ENCODE measurements around the gene TNFRSF14. TPM values are rescaled to one million over a fixed set of nuclear protein-coding genes. Genes with fewer than 3 reads are reported as not detected.

Gene TNFRSF14
- total and polyA plus RNA-seq, 9 of the 15 experiments (the other 6 are each of a cell fraction or from before 2014, with no cell fraction given): 0.11 to 2.3 (median 0.68) TPM; not detected in 2

GRCh38 chr1:2532485-2533160 lies 23.5 kb upstream of the TNFRSF14 start:
- POLR2A ChIA-PET: interaction anchor here (1.1 to 1.5 kb wide), 3 partner anchors 9 to 15 kb away, joined by 3 to 4 read pairs (median 4); no protein-coding TSS in a partner anchor
- H3K4me3 ChIP-seq: no peak overlapping the region
- WGBS (ENCODE audit: insufficient coverage, low coverage, missing lambda C conversion rate): 19% methylated on average over 14 of the region's 23 CpGs
- no peak overlapping the region for H3K27ac ChIP-seq (ENCODE audit: extremely low read depth, low read depth, low read length)
- peaks cover 6% of the 10 kb centered on the region; the same call in 1 of the 2 replicates for H4K20me1 ChIP-seq (replicated peaks; ENCODE audit: control insufficient read depth, insufficient read depth, low read length)
- no peaks in the 10 kb centered on the region for H3K79me2 ChIP-seq (ENCODE audit: control insufficient read depth, insufficient read depth, low read length)
- BruUV-seq (replicated peaks): no TSS peak
- H2AFZ ChIP-seq (ENCODE audit: low read depth, low read length): no peak overlapping the region
- CTCF ChIA-PET (ENCODE audit: low intra/inter-chr PET ratio): no interaction called here
- H3K36me3 ChIP-seq (ENCODE audit: control insufficient read depth, insufficient read depth, low read length): no peaks in the 10 kb centered on the region
- intact Hi-C loops (cut with micrococcal nuclease) (no loop called here), in situ Hi-C loops (cut with MboI) (loop anchor here (25.0 kb wide), 1 partner anchor 345 kb away; the partner anchor contains the start of gene FAAP20)
- H3K27me3 ChIP-seq (ENCODE audit: control insufficient read depth in 2 of 2, insufficient read depth in 2 of 2, low read length in 2 of 2): peaks cover 46 to 73% of the 10 kb centered on the region in 2 experiments; a peak in 4 of 5 replicates
- no peak overlapping the region for H3K4me2 ChIP-seq (ENCODE audit: insufficient read depth, low read length)
- no peaks in the 10 kb centered on the region for H3K9me3 ChIP-seq (replicated peaks; ENCODE audit: control insufficient read depth, insufficient read depth, low read depth, low read length)
- no peak for TF ChIP-seq NUFIP1 (IDR thresholded peaks at IDR 0.05; ENCODE audit: partially characterized antibody)
- TF ChIP-seq DLX4 (CRISPR knock-in tag; IDR thresholded peaks at IDR 0.05): no peak
- no peak for TF ChIP-seq ZNF224 (CRISPR knock-in tag; IDR thresholded peaks at IDR 0.05)
- no peak for TF ChIP-seq ZNF398 (CRISPR knock-in tag; IDR thresholded peaks at IDR 0.05)
- TF ChIP-seq NFYB (IDR thresholded peaks at IDR 0.05; ENCODE audit: extremely low read depth, insufficient read length): no peak
- TF ChIP-seq POLR2G (IDR thresholded peaks at IDR 0.05; ENCODE audit: low read depth, low read length): no peak
- TF ChIP-seq, protein P1, sequence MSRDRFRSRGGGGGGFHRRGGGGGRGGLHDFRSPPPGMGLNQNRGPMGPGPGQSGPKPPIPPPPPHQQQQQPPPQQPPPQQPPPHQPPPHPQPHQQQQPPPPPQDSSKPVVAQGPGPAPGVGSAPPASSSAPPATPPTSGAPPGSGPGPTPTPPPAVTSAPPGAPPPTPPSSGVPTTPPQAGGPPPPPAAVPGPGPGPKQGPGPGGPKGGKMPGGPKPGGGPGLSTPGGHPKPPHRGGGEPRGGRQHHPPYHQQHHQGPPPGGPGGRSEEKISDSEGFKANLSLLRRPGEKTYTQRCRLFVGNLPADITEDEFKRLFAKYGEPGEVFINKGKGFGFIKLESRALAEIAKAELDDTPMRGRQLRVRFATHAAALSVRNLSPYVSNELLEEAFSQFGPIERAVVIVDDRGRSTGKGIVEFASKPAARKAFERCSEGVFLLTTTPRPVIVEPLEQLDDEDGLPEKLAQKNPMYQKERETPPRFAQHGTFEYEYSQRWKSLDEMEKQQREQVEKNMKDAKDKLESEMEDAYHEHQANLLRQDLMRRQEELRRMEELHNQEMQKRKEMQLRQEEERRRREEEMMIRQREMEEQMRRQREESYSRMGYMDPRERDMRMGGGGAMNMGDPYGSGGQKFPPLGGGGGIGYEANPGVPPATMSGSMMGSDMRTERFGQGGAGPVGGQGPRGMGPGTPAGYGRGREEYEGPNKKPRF (IDR thresholded peaks at IDR 0.05; ENCODE audit: low read depth, low read length): no peak
- H3K9me1 ChIP-seq (ENCODE audit: control insufficient read depth, insufficient read depth, low read length): no peaks in the 10 kb centered on the region
- H3K9ac ChIP-seq (ENCODE audit: insufficient read depth in 1 of 2, low read depth in 2 of 2, low read length in 2 of 2): peak overlapping the region in 1 of 2 experiments; percentile 48; a peak in 1 of 4 replicates
- ATAC-seq: no peak
- FAIRE-seq: no peak
- no peak for DNase-seq (ENCODE audit: extremely low read depth in 1 of 4, low spot score in 3 of 4)
- peaks cover 0 to 80% of the 10 kb centered on the region in 2 experiments; a peak in 3 of 5 replicates for H3K4me1 ChIP-seq (replicated peaks in 1 of 2; ENCODE audit: control insufficient read depth in 2 of 2, insufficient read depth in 2 of 2, low read length in 2 of 2)
